Mesodermal cell (in vitro differentiated cells): Measurements from ENCODE around the gene ATP13A3.
"Not testable (repeated sequence)": the region's sequence is repeated elsewhere in the genome, so short reads cannot be mapped to it uniquely, and the experiment has no call there.

Source experiments
- H3K27ac ChIP-seq: 2 replicates; pipeline ENCODE4 v1.7.0; 2013; ENCODE audit warnings: mild to moderate bottlenecking, low read depth, low read length, moderate library complexity; ENCODE audit not compliant: severe bottlenecking
- H3K36me3 ChIP-seq: 2 replicates; pipeline ENCODE4 v1.7.1; 2013; ENCODE audit warnings: mild to moderate bottlenecking, low read length, moderate library complexity; ENCODE audit not compliant: control insufficient read depth, insufficient read depth
- H3K4me1 ChIP-seq: one replicate; pipeline ENCODE4 v1.7.1; 2013; ENCODE audit warnings: mild to moderate bottlenecking, low read length; ENCODE audit not compliant: insufficient read depth, control insufficient read depth, poor library complexity, severe bottlenecking
- H3K4me3 ChIP-seq: 2 replicates; pipeline ENCODE4 v1.7.0; 2013; ENCODE audit warnings: low read length, control low read depth, mild to moderate bottlenecking; ENCODE audit not compliant: insufficient read depth, poor library complexity, severe bottlenecking; ENCODE audit errors: extremely low read depth
- H3K9me3 ChIP-seq: 2 replicates; pipeline ENCODE4 v1.7.1; 2013; ENCODE audit warnings: mild to moderate bottlenecking, low read length, moderate library complexity; ENCODE audit not compliant: control insufficient read depth
- WGBS, 2 experiments: methylation state at CpG; one replicate each; pipeline ENCODE4 v1.1.5; 2013; ENCODE audit warnings: missing lambda C conversion rate in 2 of 2; ENCODE audit not compliant: insufficient coverage in 2 of 2; 5-methylcytosine and 5-hydroxymethylcytosine counted together

The ATP13A3 gene

GRCh38 chr3:194487289-194488054 is 670 bp upstream of the ATP13A3 start:
- H3K4me1 ChIP-seq, result peaks cover 16% of the 10 kb centered on the region
- no peak overlapping the region for H3K27ac ChIP-seq
- peak overlapping the region; percentile 50 for H3K4me3 ChIP-seq
- WGBS, 2 experiments, result 91% methylated on average over 48 to 55 of the region's 56 CpGs
- no peaks in the 10 kb centered on the region for H3K9me3 ChIP-seq
- peaks cover 14% of the 10 kb centered on the region for H3K36me3 ChIP-seq

GRCh38 chr3:194485881-194486539 is 792 bp downstream of the ATP13A3 start:
- peak overlapping the region; percentile 67 for H3K4me3 ChIP-seq
- peak overlapping the region; percentile 45 for H3K27ac ChIP-seq
- 0% methylated on average over 9 to 28 of the region's 42 CpGs for WGBS, 2 experiments
- H3K36me3 ChIP-seq, result peaks cover 15% of the 10 kb centered on the region
- H3K4me1 ChIP-seq, result peaks cover 16% of the 10 kb centered on the region
- no peaks in the 10 kb centered on the region for H3K9me3 ChIP-seq

- WGBS, 2 experiments, result 71 to 100% methylated on average over 2 to 5 of the region's 6 CpGs
- Histone ChIP-seq H3K9me3 (no peaks in the 10 kb centered on the region), H3K36me3 (peaks cover 15% of the 10 kb centered on the region), H3K4me1 (peaks cover 21% of the 10 kb centered on the region), H3K4me3 (peak overlapping the region; percentile 67), H3K27ac (no peak overlapping the region)
Observed at GRCh38 chr3:194485468-194485880, 1.3 kb downstream of the ATP13A3 start.

- 93 to 95% methylated on average over 11 to 12 of the region's 12 CpGs for WGBS, 2 experiments
- Histone ChIP-seq H3K4me1 (peaks cover 20% of the 10 kb centered on the region), H3K27ac (no peak overlapping the region), H3K4me3 (peak overlapping the region; percentile 67), H3K36me3 (peaks cover 15% of the 10 kb centered on the region), H3K9me3 (no peaks in the 10 kb centered on the region)
Observed at GRCh38 chr3:194484614-194485013, 2.2 kb downstream of the ATP13A3 start.

- Histone ChIP-seq H3K27ac (no peak overlapping the region), H3K36me3 (peaks cover 16% of the 10 kb centered on the region), H3K4me1 (peaks cover 14% of the 10 kb centered on the region), H3K9me3 (no peaks in the 10 kb centered on the region), H3K4me3 (no peak overlapping the region)
- no CpG with 5 or more reads among the region's 1 CpG for WGBS, 2 experiments
Observed at GRCh38 chr3:194483850-194484249, 3.0 kb downstream of the ATP13A3 start.

- not testable (repeated sequence) for H3K27ac ChIP-seq, H3K4me3 ChIP-seq, H3K9me3 ChIP-seq
- 95 to 97% methylated on average over 7 to 12 of the region's 13 CpGs for WGBS, 2 experiments
- Histone ChIP-seq H3K4me1 (peaks cover 14% of the 10 kb centered on the region), H3K36me3 (peaks cover 24% of the 10 kb centered on the region)
Observed at GRCh38 chr3:194482830-194483229, 4.0 kb downstream of the ATP13A3 start.

GRCh38 chr3:194482196-194482593 is 4.6 kb downstream of the ATP13A3 start:
- WGBS, 2 experiments, result no CpG with 5 or more reads among the region's 1 CpG
- Histone ChIP-seq H3K4me3 (no peak overlapping the region), H3K36me3 (peaks cover 29% of the 10 kb centered on the region), H3K4me1 (peaks cover 14% of the 10 kb centered on the region), H3K9me3 (no peaks in the 10 kb centered on the region), H3K27ac (no peak overlapping the region)

- Histone ChIP-seq H3K9me3 (no peaks in the 10 kb centered on the region), H3K27ac (no peak overlapping the region), H3K4me3 (no peak overlapping the region), H3K4me1 (peaks cover 14% of the 10 kb centered on the region), H3K36me3 (peaks cover 29% of the 10 kb centered on the region)
- 92 to 98% methylated on average over 5 of the region's 5 CpGs for WGBS, 2 experiments
Observed at GRCh38 chr3:194481525-194482195, 5.1 kb downstream of the ATP13A3 start.

GRCh38 chr3:194481103-194481502 is 5.7 kb downstream of the ATP13A3 start:
- Histone ChIP-seq H3K9me3 (no peaks in the 10 kb centered on the region), H3K4me1 (peaks cover 14% of the 10 kb centered on the region), H3K27ac (no peak overlapping the region), H3K4me3 (no peak overlapping the region), H3K36me3 (peaks cover 29% of the 10 kb centered on the region)

- Histone ChIP-seq H3K4me1 (peaks cover 10% of the 10 kb centered on the region), H3K9me3 (no peaks in the 10 kb centered on the region), H3K36me3 (peaks cover 21% of the 10 kb centered on the region), H3K4me3 (no peak overlapping the region), H3K27ac (no peak overlapping the region)
- 87 to 91% methylated on average over 4 of the region's 4 CpGs for WGBS, 2 experiments
Observed at GRCh38 chr3:194476784-194477183, 10.0 kb downstream of the ATP13A3 start.
